SK-N-MC (cell line): ENCODE data around the gene CMTM1.

Experiments
- EZH2 ChIP-seq: fragments of 200-600 bp; sonication (generic); IDR thresholded peaks from one replicate; pipeline ENCODE4 v1.6.1; 2017; ENCODE audit warnings: antibody characterized with exemption
- FOXP2 ChIP-seq: optimal IDR thresholded peaks from 2 replicates; pipeline ENCODE3; 2011; ENCODE audit warnings: mild to moderate bottlenecking, moderate library complexity; ENCODE audit not compliant: insufficient read depth; ENCODE audit errors: extremely low read length, control extremely low read depth
- POLR2AphosphoS5 ChIP-seq: IDR thresholded peaks from 2 replicates; pipeline ENCODE4 v1.6.1; 2012; ENCODE audit warnings: mild to moderate bottlenecking, low read depth, low read length, borderline replicate concordance

DNA sequence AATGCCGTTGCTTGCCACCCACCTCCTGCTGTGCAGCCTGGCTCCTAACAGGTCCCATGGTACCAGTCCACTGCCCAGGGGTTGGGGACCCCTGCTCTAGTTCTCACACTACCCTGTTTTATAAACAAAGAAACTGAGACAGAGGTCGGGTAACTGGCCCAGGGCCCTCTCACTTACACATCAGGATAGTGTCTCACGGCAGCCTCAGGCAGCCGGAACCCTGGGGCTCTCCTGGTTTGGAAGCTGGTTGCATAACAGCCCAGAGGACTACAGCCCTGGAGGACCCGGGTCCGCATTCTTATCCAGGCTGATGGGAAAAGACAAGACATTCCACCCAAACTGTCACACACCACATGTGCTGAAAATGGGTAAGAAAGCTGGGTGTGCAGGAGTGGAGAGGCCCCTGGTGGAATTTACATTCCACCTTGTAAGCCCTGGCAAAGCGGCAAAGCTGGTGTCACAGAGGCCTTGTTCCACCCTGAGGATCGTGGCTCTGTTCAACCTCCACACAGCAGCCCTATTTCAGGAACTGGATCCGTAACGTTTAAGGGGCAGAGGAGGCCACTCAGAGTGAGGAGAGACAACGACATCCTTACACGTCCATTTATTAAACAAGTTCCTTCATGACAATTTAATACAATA lies 48.0 kb downstream of the CMTM1 start:
- TF ChIP-seq EZH2, result no peak
- TF ChIP-seq POLR2AphosphoS5, result no peak; the same call in 1 of the 2 replicates
- TF ChIP-seq FOXP2, result no peak
